CD14-positive monocyte (primary cell): ENCODE measurements around the gene TAF4. TPM values are rescaled to one million over a fixed set of nuclear protein-coding genes. Genes with fewer than 3 reads are reported as not detected.

Experiments
- DNase-seq, 3 donors: peaks; one replicate each; pipeline ENCODE4 v3.0.0-alpha.2; 2011 to 2022
- H2AFZ ChIP-seq: 2 replicates; pipeline ENCODE4 v1.6.0; 2012; ENCODE audit warnings: mild to moderate bottlenecking, low read depth, low read length, inconsistent platforms; ENCODE audit not compliant: insufficient read depth, poor library complexity, severe bottlenecking
- H3K27ac ChIP-seq, 2 donors: 1 replicate in 1 of 2; 2 replicates in 1 of 2; pipeline ENCODE4 v1.5.1; 2012 to 2013; ENCODE audit warnings: low read length in 2 of 2, control low read depth in 1 of 2, inconsistent platforms in 1 of 2, low read depth in 1 of 2, mild to moderate bottlenecking in 1 of 2
- H3K27me3 ChIP-seq, 2 donors: one replicate each; pipeline versions ENCODE4 v1.6.0 to v1.6.1; 2011 to 2013; ENCODE audit warnings: low read length in 2 of 2; ENCODE audit not compliant: control insufficient read depth in 2 of 2, insufficient read depth in 2 of 2
- H3K36me3 ChIP-seq, 2 donors: replicated peaks in 1 of 2; 1 replicate in 1 of 2; 2 replicates in 1 of 2; pipeline versions ENCODE4 v1.5.1 to v1.6.1; 2012 to 2013; ENCODE audit warnings: low read length in 2 of 2, control low read depth in 1 of 2, inconsistent platforms in 1 of 2, mild to moderate bottlenecking in 1 of 2; ENCODE audit not compliant: insufficient read depth in 2 of 2, control insufficient read depth in 1 of 2
- H3K4me1 ChIP-seq, 2 donors: 1 replicate in 1 of 2; 2 replicates in 1 of 2; pipeline versions ENCODE4 v1.5.1 to v1.6.1; 2012 to 2013; ENCODE audit warnings: low read length in 2 of 2, control low read depth in 1 of 2, inconsistent platforms in 1 of 2, mild to moderate bottlenecking in 1 of 2, moderate library complexity in 1 of 2; ENCODE audit not compliant: insufficient read depth in 2 of 2, control insufficient read depth in 1 of 2
- H3K4me2 ChIP-seq: replicated peaks from 2 replicates; pipeline ENCODE3; 2012; ENCODE audit warnings: low read length, moderate library complexity, mild to moderate bottlenecking; ENCODE audit not compliant: poor library complexity, severe bottlenecking; ENCODE audit errors: extremely low read depth
- H3K4me3 ChIP-seq, 3 experiments: fragments of 200-600 bp in 1 of 3; sonication (generic) in 1 of 3; replicated peaks in 1 of 3; 1 replicate in 2 of 3; 2 replicates in 1 of 3; pipeline ENCODE4 v1.5.1; 2011 to 2013; ENCODE audit warnings: low read length in 3 of 3, mild to moderate bottlenecking in 3 of 3, control low read depth in 2 of 3, low read depth in 2 of 3, inconsistent platforms in 1 of 3, moderate library complexity in 1 of 3
- H3K79me2 ChIP-seq: 2 replicates; pipeline ENCODE4 v1.6.0; 2012; ENCODE audit warnings: mild to moderate bottlenecking, control low read depth, inconsistent platforms, low read length, moderate library complexity; ENCODE audit not compliant: insufficient read depth
- H3K9ac ChIP-seq: 2 replicates; pipeline ENCODE4 v1.6.0; 2017; ENCODE audit warnings: low read length, mild to moderate bottlenecking; ENCODE audit not compliant: insufficient read depth, poor library complexity, severe bottlenecking
- H3K9me3 ChIP-seq, 2 donors: replicated peaks in 1 of 2; 1 replicate in 1 of 2; 2 replicates in 1 of 2; pipeline versions ENCODE4 v1.5.1 to v1.6.1; 2012 to 2013; ENCODE audit warnings: low read length in 2 of 2, control low read depth in 1 of 2; ENCODE audit not compliant: control insufficient read depth in 1 of 2, insufficient read depth in 1 of 2
- H4K20me1 ChIP-seq: 2 replicates; pipeline ENCODE4 v1.6.0; 2012; ENCODE audit warnings: mild to moderate bottlenecking, low read length, control low read depth, moderate library complexity; ENCODE audit not compliant: insufficient read depth
- H3K27ac Mint-ChIP-seq, 7 donors: one replicate each; pipeline ENCODE4 v1.8.0; 2020; ENCODE audit warnings: mild to moderate bottlenecking in 7 of 7, mixed read lengths in 7 of 7, moderate library complexity in 6 of 7, inconsistent platforms in 2 of 7
- H3K27me3 Mint-ChIP-seq, 3 donors: one replicate each; pipeline ENCODE4 v1.8.0; 2021 to 2022; ENCODE audit warnings: low read depth in 3 of 3, mild to moderate bottlenecking in 3 of 3, mixed read lengths in 3 of 3, moderate library complexity in 3 of 3, inconsistent platforms in 1 of 3
- H3K36me3 Mint-ChIP-seq, 2 donors: one replicate each; pipeline ENCODE4 v1.8.0; 2020; ENCODE audit warnings: mixed read lengths in 2 of 2, inconsistent platforms in 1 of 2, mild to moderate bottlenecking in 1 of 2
- H3K4me1 Mint-ChIP-seq: one replicate; pipeline ENCODE4 v1.8.0; 2020; ENCODE audit warnings: mild to moderate bottlenecking, mixed read lengths
- H3K4me3 Mint-ChIP-seq, 2 donors: one replicate each; pipeline ENCODE4 v1.8.0; 2020; ENCODE audit warnings: mild to moderate bottlenecking in 2 of 2, mixed read lengths in 2 of 2, moderate library complexity in 1 of 2
- H3K9me3 Mint-ChIP-seq, 7 donors: one replicate each; pipeline ENCODE4 v1.8.0; 2020 to 2022; ENCODE audit warnings: mixed read lengths in 7 of 7, mild to moderate bottlenecking in 6 of 7, moderate library complexity in 6 of 7, inconsistent platforms in 2 of 7
- WGBS: methylation state at CpG from one replicate; pipeline ENCODE4 v1.1.5; 2013; ENCODE audit warnings: missing lambda C conversion rate; ENCODE audit not compliant: insufficient coverage; 5-methylcytosine and 5-hydroxymethylcytosine counted together
- intact Hi-C, 2 donors: fragments of 100-400 bp; cut with micrococcal nuclease; formaldehyde crosslinking; loops; one replicate each; pipeline versions ENCODE4 v1.15.0 to v1.15.1; 2023
- polyA plus RNA-seq, 3 donors: library from polyadenylated mRNA; depleted of rRNA in 1 of 3; unstranded in 2 of 3; stranded (reverse) in 1 of 3; fragments of 300-500 nt in 2 of 3; fragments of >200 nt in 1 of 3; fragmentation: Illumina TruSeq in 2 of 3; gene quantifications; 1 replicate in 2 of 3; 2 replicates in 1 of 3; pipeline ENCODE4 v1.2.3, GENCODE V29; 2012 to 2021
- TF ChIP-seq, protein P1 (sequence below): fragments of 200-600 bp; IDR thresholded peaks from one replicate; pipeline ENCODE4 v1.8.0; 2022; ENCODE audit warnings: antibody characterized with exemption, mild to moderate bottlenecking

TAF4 gene
- polyA plus RNA-seq, 3 donors = 0.48 to 14.9 (median 0.99) TPM

DNA sequence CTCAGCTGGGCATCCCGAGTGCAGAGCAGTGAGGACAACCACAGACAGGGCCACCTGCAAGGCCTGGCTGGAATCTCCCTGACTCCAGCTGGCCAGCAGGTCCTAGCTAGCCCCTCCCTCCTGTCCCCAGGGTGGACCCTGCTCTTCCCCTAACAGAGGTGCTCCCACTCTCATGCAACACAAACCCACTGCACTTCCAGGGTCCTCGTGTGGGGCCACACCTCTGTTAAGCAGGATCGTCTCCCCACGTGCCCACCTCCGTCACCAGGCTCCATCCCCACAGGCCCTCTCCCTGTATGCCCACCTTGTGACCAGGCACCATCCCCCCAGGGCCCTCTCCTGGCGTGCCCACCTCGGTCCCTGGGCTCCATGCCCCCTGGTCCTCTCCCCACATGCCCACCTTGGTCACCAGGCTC is 17.3 kb downstream of the TAF4 start:
- H3K79me2 ChIP-seq = peaks cover 92% of the 10 kb centered on the region
- peaks cover 100% of the 10 kb centered on the region for H4K20me1 ChIP-seq
- TF ChIP-seq, protein P1, sequence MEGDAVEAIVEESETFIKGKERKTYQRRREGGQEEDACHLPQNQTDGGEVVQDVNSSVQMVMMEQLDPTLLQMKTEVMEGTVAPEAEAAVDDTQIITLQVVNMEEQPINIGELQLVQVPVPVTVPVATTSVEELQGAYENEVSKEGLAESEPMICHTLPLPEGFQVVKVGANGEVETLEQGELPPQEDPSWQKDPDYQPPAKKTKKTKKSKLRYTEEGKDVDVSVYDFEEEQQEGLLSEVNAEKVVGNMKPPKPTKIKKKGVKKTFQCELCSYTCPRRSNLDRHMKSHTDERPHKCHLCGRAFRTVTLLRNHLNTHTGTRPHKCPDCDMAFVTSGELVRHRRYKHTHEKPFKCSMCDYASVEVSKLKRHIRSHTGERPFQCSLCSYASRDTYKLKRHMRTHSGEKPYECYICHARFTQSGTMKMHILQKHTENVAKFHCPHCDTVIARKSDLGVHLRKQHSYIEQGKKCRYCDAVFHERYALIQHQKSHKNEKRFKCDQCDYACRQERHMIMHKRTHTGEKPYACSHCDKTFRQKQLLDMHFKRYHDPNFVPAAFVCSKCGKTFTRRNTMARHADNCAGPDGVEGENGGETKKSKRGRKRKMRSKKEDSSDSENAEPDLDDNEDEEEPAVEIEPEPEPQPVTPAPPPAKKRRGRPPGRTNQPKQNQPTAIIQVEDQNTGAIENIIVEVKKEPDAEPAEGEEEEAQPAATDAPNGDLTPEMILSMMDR = no peak
- Mint-ChIP-seq H3K4me3 (no peak overlapping the region), H3K4me1 (peaks cover 15% of the 10 kb centered on the region), H3K27ac (peak overlapping the region in 1 of 7 donors; percentile 50), H3K9me3 (peaks cover 0 to 3% (median 0%) of the 10 kb centered on the region in 7 donors), H3K36me3 (peaks cover 5 to 15% of the 10 kb centered on the region in 2 donors), H3K27me3 (peaks cover 0 to 2% (median 0%) of the 10 kb centered on the region in 3 donors)
- intact Hi-C loops = no loop called here
- no peak overlapping the region for H3K4me2 ChIP-seq
- no peak overlapping the region for H3K9ac ChIP-seq
- no peak overlapping the region for H3K4me3 ChIP-seq
- H3K27me3 ChIP-seq = no peaks in the 10 kb centered on the region
- no peak overlapping the region for H3K27ac ChIP-seq
- DNase-seq = no peak
- 100% methylated on average over 7 of the region's 7 CpGs for WGBS
- no peaks in the 10 kb centered on the region for H3K4me1 ChIP-seq
- H2AFZ ChIP-seq = no peak overlapping the region
- H3K36me3 ChIP-seq = no peaks in the 10 kb centered on the region
- H3K9me3 ChIP-seq = no peaks in the 10 kb centered on the region

DNA sequence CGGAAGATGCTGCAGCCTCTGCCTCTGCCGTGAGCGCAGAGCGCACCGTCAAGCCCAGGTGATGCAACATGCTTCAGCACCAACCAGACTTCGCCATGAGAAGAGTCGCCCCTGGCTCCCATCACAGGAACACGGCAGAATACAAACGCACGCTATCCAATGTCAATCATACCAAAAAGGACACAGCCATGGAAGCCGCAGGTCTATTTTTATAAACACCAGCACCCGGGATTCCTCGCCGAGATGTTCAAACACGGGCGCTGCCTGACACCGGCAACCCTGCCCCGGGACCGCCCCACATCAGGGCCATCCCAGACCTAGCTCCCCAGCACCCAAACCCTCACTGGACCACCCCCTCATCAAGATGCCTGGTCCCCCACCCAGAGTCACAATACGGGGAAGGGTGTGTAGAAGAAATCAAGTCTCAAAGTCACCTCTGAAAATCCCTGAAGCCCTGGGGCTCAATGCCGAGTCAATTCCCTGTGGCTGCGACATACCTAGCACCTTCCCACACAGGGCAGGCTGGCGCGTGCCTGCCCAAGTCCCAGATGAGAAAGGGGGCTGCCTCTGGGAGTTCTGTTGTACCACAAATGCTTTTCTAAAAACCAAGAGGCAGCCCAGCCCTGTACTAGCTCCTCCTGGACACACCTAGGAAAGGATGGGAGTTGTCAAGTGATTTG is 17.9 kb downstream of the TAF4 start:
- H3K27me3 ChIP-seq = no peaks in the 10 kb centered on the region
- H3K9me3 Mint-ChIP-seq = peaks cover 0 to 3% (median 0%) of the 10 kb centered on the region in 7 donors
- no peak for DNase-seq
- no peak overlapping the region for H3K4me2 ChIP-seq
- no peak overlapping the region for H3K9ac ChIP-seq
- no peaks in the 10 kb centered on the region for H3K36me3 ChIP-seq
- peaks cover 0 to 2% (median 0%) of the 10 kb centered on the region in 3 donors for H3K27me3 Mint-ChIP-seq
- 91% methylated on average over 18 of the region's 24 CpGs for WGBS
- no peak overlapping the region for H3K4me3 Mint-ChIP-seq
- peaks cover 18% of the 10 kb centered on the region for H3K4me1 Mint-ChIP-seq
- H3K27ac ChIP-seq = no peak overlapping the region
- no peak overlapping the region for H2AFZ ChIP-seq
- peaks cover 91% of the 10 kb centered on the region for H3K79me2 ChIP-seq
- no peaks in the 10 kb centered on the region for H3K4me1 ChIP-seq
- no peak overlapping the region for H3K27ac Mint-ChIP-seq
- intact Hi-C loops = no loop called here
- no peak overlapping the region for H3K4me3 ChIP-seq
- peaks cover 100% of the 10 kb centered on the region for H4K20me1 ChIP-seq
- H3K9me3 ChIP-seq = no peaks in the 10 kb centered on the region
- TF ChIP-seq, protein P1 = no peak
- H3K36me3 Mint-ChIP-seq = peaks cover 3 to 11% of the 10 kb centered on the region in 2 donors
